GF-D8 (cell line): Measurements from ENCODE around the gene CDK6.

ENCODE experiments used
- DNase-seq: peaks from one replicate; lab custom pipeline; 2025; lab: John Stamatoyannopoulos, UW

The CDK6 gene

GRCh38 chr7:92826258-92826938 is 10.0 kb downstream of the CDK6 start:
- no peak for DNase-seq

GRCh38 chr7:92824901-92825480 is 11.4 kb downstream of the CDK6 start:
- no peak for DNase-seq

- DNase-seq: no peak
Observed at GRCh38 chr7:92824450-92824849, 11.9 kb downstream of the CDK6 start.

- no peak for DNase-seq
Observed at GRCh38 chr7:92823042-92823441, 13.3 kb downstream of the CDK6 start.

GRCh38 chr7:92820191-92820590 is 16.2 kb downstream of the CDK6 start:
- no peak for DNase-seq

- no peak for DNase-seq
Observed at GRCh38 chr7:92817398-92817797, 19.0 kb downstream of the CDK6 start.

- no peak for DNase-seq
Observed at GRCh38 chr7:92815412-92815811, 21.0 kb downstream of the CDK6 start.

GRCh38 chr7:92813390-92814024 is 22.9 kb downstream of the CDK6 start:
- no peak for DNase-seq

- DNase-seq: no peak
Observed at GRCh38 chr7:92811158-92811557, 25.2 kb downstream of the CDK6 start.

GRCh38 chr7:92809760-92810573 is 26.4 kb downstream of the CDK6 start:
- peak; percentile 91 for DNase-seq

GRCh38 chr7:92809397-92809759 is 27.0 kb downstream of the CDK6 start:
- no peak for DNase-seq

- DNase-seq: no peak
Observed at GRCh38 chr7:92808635-92809034, 27.7 kb downstream of the CDK6 start.

GRCh38 chr7:92808006-92808405 is 28.4 kb downstream of the CDK6 start:
- no peak for DNase-seq

- DNase-seq: no peak
Observed at GRCh38 chr7:92806496-92806895, 29.9 kb downstream of the CDK6 start.

GRCh38 chr7:92802406-92802805 is 34.0 kb downstream of the CDK6 start:
- no peak for DNase-seq

- no peak for DNase-seq
Observed at GRCh38 chr7:92799446-92800211, 36.7 kb downstream of the CDK6 start.

GRCh38 chr7:92798517-92799249 is 37.7 kb downstream of the CDK6 start:
- DNase-seq: peak; percentile 20

GRCh38 chr7:92797693-92798092 is 38.7 kb downstream of the CDK6 start:
- no peak for DNase-seq

GRCh38 chr7:92797284-92797683 is 39.1 kb downstream of the CDK6 start:
- no peak for DNase-seq

GRCh38 chr7:92794831-92795230 is 41.5 kb downstream of the CDK6 start:
- no peak for DNase-seq

GRCh38 chr7:92794391-92794790 is 42.0 kb downstream of the CDK6 start:
- DNase-seq: no peak
